CD14-positive monocyte (primary cell): ENCODE measurements around the gene RREB1. TPM values are rescaled to one million over a fixed set of nuclear protein-coding genes. Genes with fewer than 3 reads are reported as not detected.

Experiments
- DNase-seq, 3 donors: peaks; one replicate each; pipeline ENCODE4 v3.0.0-alpha.2; 2011 to 2022
- H2AFZ ChIP-seq: 2 replicates; pipeline ENCODE4 v1.6.0; 2012; ENCODE audit warnings: mild to moderate bottlenecking, low read depth, low read length, inconsistent platforms; ENCODE audit not compliant: insufficient read depth, poor library complexity, severe bottlenecking
- H3K27ac ChIP-seq, 2 donors: 1 replicate in 1 of 2; 2 replicates in 1 of 2; pipeline ENCODE4 v1.5.1; 2012 to 2013; ENCODE audit warnings: low read length in 2 of 2, control low read depth in 1 of 2, inconsistent platforms in 1 of 2, low read depth in 1 of 2, mild to moderate bottlenecking in 1 of 2
- H3K27me3 ChIP-seq, 2 donors: one replicate each; pipeline versions ENCODE4 v1.6.0 to v1.6.1; 2011 to 2013; ENCODE audit warnings: low read length in 2 of 2; ENCODE audit not compliant: control insufficient read depth in 2 of 2, insufficient read depth in 2 of 2
- H3K36me3 ChIP-seq, 2 donors: replicated peaks in 1 of 2; 1 replicate in 1 of 2; 2 replicates in 1 of 2; pipeline versions ENCODE4 v1.5.1 to v1.6.1; 2012 to 2013; ENCODE audit warnings: low read length in 2 of 2, control low read depth in 1 of 2, inconsistent platforms in 1 of 2, mild to moderate bottlenecking in 1 of 2; ENCODE audit not compliant: insufficient read depth in 2 of 2, control insufficient read depth in 1 of 2
- H3K4me1 ChIP-seq, 2 donors: 1 replicate in 1 of 2; 2 replicates in 1 of 2; pipeline versions ENCODE4 v1.5.1 to v1.6.1; 2012 to 2013; ENCODE audit warnings: low read length in 2 of 2, control low read depth in 1 of 2, inconsistent platforms in 1 of 2, mild to moderate bottlenecking in 1 of 2, moderate library complexity in 1 of 2; ENCODE audit not compliant: insufficient read depth in 2 of 2, control insufficient read depth in 1 of 2
- H3K4me2 ChIP-seq: replicated peaks from 2 replicates; pipeline ENCODE3; 2012; ENCODE audit warnings: low read length, moderate library complexity, mild to moderate bottlenecking; ENCODE audit not compliant: poor library complexity, severe bottlenecking; ENCODE audit errors: extremely low read depth
- H3K4me3 ChIP-seq, 3 experiments: fragments of 200-600 bp in 1 of 3; sonication (generic) in 1 of 3; replicated peaks in 1 of 3; 1 replicate in 2 of 3; 2 replicates in 1 of 3; pipeline ENCODE4 v1.5.1; 2011 to 2013; ENCODE audit warnings: low read length in 3 of 3, mild to moderate bottlenecking in 3 of 3, control low read depth in 2 of 3, low read depth in 2 of 3, inconsistent platforms in 1 of 3, moderate library complexity in 1 of 3
- H3K79me2 ChIP-seq: 2 replicates; pipeline ENCODE4 v1.6.0; 2012; ENCODE audit warnings: mild to moderate bottlenecking, control low read depth, inconsistent platforms, low read length, moderate library complexity; ENCODE audit not compliant: insufficient read depth
- H3K9ac ChIP-seq: 2 replicates; pipeline ENCODE4 v1.6.0; 2017; ENCODE audit warnings: low read length, mild to moderate bottlenecking; ENCODE audit not compliant: insufficient read depth, poor library complexity, severe bottlenecking
- H3K9me3 ChIP-seq, 2 donors: replicated peaks in 1 of 2; 1 replicate in 1 of 2; 2 replicates in 1 of 2; pipeline versions ENCODE4 v1.5.1 to v1.6.1; 2012 to 2013; ENCODE audit warnings: low read length in 2 of 2, control low read depth in 1 of 2; ENCODE audit not compliant: control insufficient read depth in 1 of 2, insufficient read depth in 1 of 2
- H4K20me1 ChIP-seq: 2 replicates; pipeline ENCODE4 v1.6.0; 2012; ENCODE audit warnings: mild to moderate bottlenecking, low read length, control low read depth, moderate library complexity; ENCODE audit not compliant: insufficient read depth
- H3K27ac Mint-ChIP-seq, 7 donors: one replicate each; pipeline ENCODE4 v1.8.0; 2020; ENCODE audit warnings: mild to moderate bottlenecking in 7 of 7, mixed read lengths in 7 of 7, moderate library complexity in 6 of 7, inconsistent platforms in 2 of 7
- H3K27me3 Mint-ChIP-seq, 3 donors: one replicate each; pipeline ENCODE4 v1.8.0; 2021 to 2022; ENCODE audit warnings: low read depth in 3 of 3, mild to moderate bottlenecking in 3 of 3, mixed read lengths in 3 of 3, moderate library complexity in 3 of 3, inconsistent platforms in 1 of 3
- H3K36me3 Mint-ChIP-seq, 2 donors: one replicate each; pipeline ENCODE4 v1.8.0; 2020; ENCODE audit warnings: mixed read lengths in 2 of 2, inconsistent platforms in 1 of 2, mild to moderate bottlenecking in 1 of 2
- H3K4me1 Mint-ChIP-seq: one replicate; pipeline ENCODE4 v1.8.0; 2020; ENCODE audit warnings: mild to moderate bottlenecking, mixed read lengths
- H3K4me3 Mint-ChIP-seq, 2 donors: one replicate each; pipeline ENCODE4 v1.8.0; 2020; ENCODE audit warnings: mild to moderate bottlenecking in 2 of 2, mixed read lengths in 2 of 2, moderate library complexity in 1 of 2
- H3K9me3 Mint-ChIP-seq, 7 donors: one replicate each; pipeline ENCODE4 v1.8.0; 2020 to 2022; ENCODE audit warnings: mixed read lengths in 7 of 7, mild to moderate bottlenecking in 6 of 7, moderate library complexity in 6 of 7, inconsistent platforms in 2 of 7
- WGBS: methylation state at CpG from one replicate; pipeline ENCODE4 v1.1.5; 2013; ENCODE audit warnings: missing lambda C conversion rate; ENCODE audit not compliant: insufficient coverage; 5-methylcytosine and 5-hydroxymethylcytosine counted together
- intact Hi-C, 2 donors: fragments of 100-400 bp; cut with micrococcal nuclease; formaldehyde crosslinking; loops; one replicate each; pipeline versions ENCODE4 v1.15.0 to v1.15.1; 2023
- polyA plus RNA-seq, 3 donors: library from polyadenylated mRNA; depleted of rRNA in 1 of 3; unstranded in 2 of 3; stranded (reverse) in 1 of 3; fragments of 300-500 nt in 2 of 3; fragments of >200 nt in 1 of 3; fragmentation: Illumina TruSeq in 2 of 3; gene quantifications; 1 replicate in 2 of 3; 2 replicates in 1 of 3; pipeline ENCODE4 v1.2.3, GENCODE V29; 2012 to 2021
- TF ChIP-seq, protein P1 (sequence below): fragments of 200-600 bp; IDR thresholded peaks from one replicate; pipeline ENCODE4 v1.8.0; 2022; ENCODE audit warnings: antibody characterized with exemption, mild to moderate bottlenecking

The RREB1 gene
- polyA plus RNA-seq, 3 donors, result 2.1 to 15.3 (median 5.6) TPM

- Mint-ChIP-seq H3K9me3 (no peaks in the 10 kb centered on the region), H3K36me3 (peaks cover 77 to 84% of the 10 kb centered on the region in 2 donors), H3K27me3 (no peaks in the 10 kb centered on the region), H3K4me3 (no peak overlapping the region), H3K27ac (peak overlapping the region in 4 of 7 donors; percentile 46 to 68 (median 60)), H3K4me1 (peaks cover 20% of the 10 kb centered on the region)
- H3K27me3 ChIP-seq, result no peaks in the 10 kb centered on the region
- no peak overlapping the region for H3K4me3 ChIP-seq
- H3K36me3 ChIP-seq, result peaks cover 47 to 92% of the 10 kb centered on the region in 2 donors
- DNase-seq, result no peak
- no peak overlapping the region for H3K4me2 ChIP-seq
- peaks cover 6 to 8% of the 10 kb centered on the region in 2 donors for H3K4me1 ChIP-seq
- no peak overlapping the region for H3K27ac ChIP-seq
- no peak overlapping the region for H2AFZ ChIP-seq
- intact Hi-C loops, result no loop called here
- no CpG with 5 or more reads among the region's 3 CpGs for WGBS
- H3K79me2 ChIP-seq, result peaks cover 96% of the 10 kb centered on the region
- H3K9ac ChIP-seq, result no peak overlapping the region
- TF ChIP-seq, protein P1, sequence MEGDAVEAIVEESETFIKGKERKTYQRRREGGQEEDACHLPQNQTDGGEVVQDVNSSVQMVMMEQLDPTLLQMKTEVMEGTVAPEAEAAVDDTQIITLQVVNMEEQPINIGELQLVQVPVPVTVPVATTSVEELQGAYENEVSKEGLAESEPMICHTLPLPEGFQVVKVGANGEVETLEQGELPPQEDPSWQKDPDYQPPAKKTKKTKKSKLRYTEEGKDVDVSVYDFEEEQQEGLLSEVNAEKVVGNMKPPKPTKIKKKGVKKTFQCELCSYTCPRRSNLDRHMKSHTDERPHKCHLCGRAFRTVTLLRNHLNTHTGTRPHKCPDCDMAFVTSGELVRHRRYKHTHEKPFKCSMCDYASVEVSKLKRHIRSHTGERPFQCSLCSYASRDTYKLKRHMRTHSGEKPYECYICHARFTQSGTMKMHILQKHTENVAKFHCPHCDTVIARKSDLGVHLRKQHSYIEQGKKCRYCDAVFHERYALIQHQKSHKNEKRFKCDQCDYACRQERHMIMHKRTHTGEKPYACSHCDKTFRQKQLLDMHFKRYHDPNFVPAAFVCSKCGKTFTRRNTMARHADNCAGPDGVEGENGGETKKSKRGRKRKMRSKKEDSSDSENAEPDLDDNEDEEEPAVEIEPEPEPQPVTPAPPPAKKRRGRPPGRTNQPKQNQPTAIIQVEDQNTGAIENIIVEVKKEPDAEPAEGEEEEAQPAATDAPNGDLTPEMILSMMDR, result no peak
- H3K9me3 ChIP-seq, result no peaks in the 10 kb centered on the region
- H4K20me1 ChIP-seq, result peaks cover 6% of the 10 kb centered on the region
Measured at GRCh38 chr6:7194657-7195056, 86.9 kb downstream of the RREB1 start.

DNA sequence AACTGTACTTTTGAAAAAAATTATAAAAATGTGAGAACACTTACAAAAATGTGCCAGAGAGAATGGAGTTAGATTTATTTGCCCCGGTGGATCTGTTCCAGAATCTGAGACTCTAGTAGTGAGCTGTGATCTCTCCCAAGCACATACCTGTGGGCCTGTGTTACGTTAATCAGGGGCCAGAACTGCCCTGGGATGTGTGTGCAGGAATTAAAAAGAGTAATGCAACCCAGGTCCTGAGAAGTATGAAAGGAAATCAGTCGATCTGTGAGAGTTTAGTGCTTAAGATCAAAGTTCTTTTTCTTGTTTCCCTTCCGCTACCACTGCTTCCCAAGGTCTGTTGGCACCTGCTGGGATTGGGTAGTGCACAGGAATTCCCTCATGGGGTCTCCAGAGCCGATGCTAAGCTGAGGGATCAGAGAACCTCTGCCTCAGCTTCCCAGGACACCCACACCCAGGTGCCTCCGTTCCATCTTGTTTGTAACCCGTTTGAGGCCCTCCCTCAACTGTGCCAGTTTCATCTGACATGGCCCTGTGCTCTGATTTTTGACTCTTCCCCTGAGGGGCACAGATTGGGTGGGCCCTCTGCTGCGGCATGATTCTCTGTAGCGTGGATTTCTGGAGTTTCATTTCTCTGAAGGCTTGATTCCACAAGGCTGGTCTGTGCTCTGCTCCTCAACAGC lies 87.7 kb downstream of the RREB1 start:
- Histone ChIP-seq H2AFZ (no peak overlapping the region), H3K4me3 (no peak overlapping the region), H3K27ac (peak overlapping the region in 1 of 2 donors; percentile 58), H3K9me3 (no peaks in the 10 kb centered on the region), H3K79me2 (peaks cover 99% of the 10 kb centered on the region), H3K9ac (no peak overlapping the region), H4K20me1 (peaks cover 6% of the 10 kb centered on the region), H3K27me3 (no peaks in the 10 kb centered on the region), H3K4me1 (peaks cover 9 to 13% of the 10 kb centered on the region in 2 donors), H3K4me2 (no peak overlapping the region), H3K36me3 (peaks cover 39 to 84% of the 10 kb centered on the region in 2 donors)
- no peaks in the 10 kb centered on the region for H3K9me3 Mint-ChIP-seq
- no peaks in the 10 kb centered on the region for H3K27me3 Mint-ChIP-seq
- H3K36me3 Mint-ChIP-seq, result peaks cover 70 to 77% of the 10 kb centered on the region in 2 donors
- peak overlapping the region in 5 of 7 donors; percentile 43 to 75 (median 64) for H3K27ac Mint-ChIP-seq
- peaks cover 23% of the 10 kb centered on the region for H3K4me1 Mint-ChIP-seq
- TF ChIP-seq, protein P1, result no peak
- intact Hi-C loops, result no loop called here
- 84% methylated on average over 6 of the region's 9 CpGs for WGBS
- H3K4me3 Mint-ChIP-seq, result no peak overlapping the region
- no peak for DNase-seq
